Activated CD4-positive, alpha-beta memory T cell treated with anti-CD3 and anti-CD28 coated beads, Interleukin-2, amount 10 ng/mL, durations not matched to agents 7 days and 5 days (primary cell): ENCODE measurements around the gene LSP1. TPM values are rescaled to one million over a fixed set of nuclear protein-coding genes. Genes with fewer than 3 reads are reported as not detected.
A peak's percentile ranks its signal among the peaks of the same experiment; 100 is the strongest.

ENCODE experiments used
- CTCF ChIA-PET: fragments of 350-600 bp; sonication (Branson Sonifier 250); formaldehyde crosslinking; loops from one replicate; lab custom pipeline; 2021; ENCODE audit warnings: antibody characterized with exemption, inconsistent platforms; lab: Charles Lee
- POLR2A ChIA-PET: fragments of 350-600 bp; sonication (Branson Sonifier 250); formaldehyde crosslinking; loops from one replicate; lab custom pipeline; 2021; ENCODE audit warnings: antibody characterized with exemption; lab: Charles Lee
- DNase-seq: peaks from one replicate; pipeline ENCODE4 v3.0.0-alpha.2; 2020
- H3K27ac Mint-ChIP-seq: one replicate; pipeline ENCODE4 v1.8.0; 2021; ENCODE audit warnings: mild to moderate bottlenecking, mixed read lengths
- H3K27me3 Mint-ChIP-seq: one replicate; pipeline ENCODE4 v1.8.0; 2021; ENCODE audit warnings: mixed read lengths
- H3K36me3 Mint-ChIP-seq: one replicate; pipeline ENCODE4 v1.8.0; 2021; ENCODE audit warnings: low read depth, mixed read lengths
- H3K4me1 Mint-ChIP-seq: one replicate; pipeline ENCODE4 v1.8.0; 2021; ENCODE audit warnings: mixed read lengths
- H3K4me3 Mint-ChIP-seq: one replicate; pipeline ENCODE4 v1.8.0; 2021; ENCODE audit warnings: mild to moderate bottlenecking, mixed read lengths
- H3K9me3 Mint-ChIP-seq: one replicate; pipeline ENCODE4 v1.8.0; 2021; ENCODE audit warnings: mixed read lengths
- total RNA-seq, 2 experiments: library from RNA; stranded (reverse); gene quantifications; one replicate each; pipeline ENCODE4 v1.2.3, GENCODE V29; 2021

LSP1 gene
- total RNA-seq, 2 experiments from 2014 or later = 590 TPM

GRCh38 chr11:1841511-1842148, 11.3 kb upstream of the LSP1 start:
- ChIA-PET POLR2A (interaction anchor here (2.2 kb wide), 1 partner anchor 10 kb away, joined by 21 read pairs; the partner anchor contains the start of gene LSP1), CTCF (interaction anchor here (0.7 to 1.4 kb wide), 2 partner anchors 9 kb away, joined by 3 to 4 read pairs; no protein-coding TSS in a partner anchor)
- Mint-ChIP-seq H3K4me1 (peaks cover 48% of the 10 kb centered on the region), H3K27ac (no peak overlapping the region), H3K4me3 (no peak overlapping the region), H3K36me3 (no peaks in the 10 kb centered on the region), H3K9me3 (no peaks in the 10 kb centered on the region), H3K27me3 (no peaks in the 10 kb centered on the region)
- DNase-seq = no peak

GRCh38 chr11:1842149-1843097, 10.5 kb upstream of the LSP1 start:
- Mint-ChIP-seq H3K4me1 (peaks cover 51% of the 10 kb centered on the region), H3K9me3 (no peaks in the 10 kb centered on the region), H3K27me3 (no peaks in the 10 kb centered on the region), H3K36me3 (no peaks in the 10 kb centered on the region), H3K4me3 (no peak overlapping the region), H3K27ac (peak overlapping the region; percentile 21)
- ChIA-PET POLR2A (interaction anchor here (0.7 to 2.2 kb wide), 3 partner anchors 9 to 28 kb away, joined by 3 to 21 read pairs (median 3); partner anchors contain the start of gene LSP1), CTCF (interaction anchor here (0.7 to 1.1 kb wide), 2 partner anchors 10 to 40 kb away, joined by 3 read pairs; no protein-coding TSS in a partner anchor)
- DNase-seq = no peak

- Mint-ChIP-seq H3K4me3 (no peak overlapping the region), H3K36me3 (no peaks in the 10 kb centered on the region), H3K27me3 (no peaks in the 10 kb centered on the region), H3K4me1 (peaks cover 54% of the 10 kb centered on the region), H3K27ac (peak overlapping the region; percentile 21), H3K9me3 (no peaks in the 10 kb centered on the region)
- DNase-seq = no peak
- CTCF ChIA-PET = interaction anchor here (1.1 kb wide), 1 partner anchor 39 kb away, joined by 3 read pairs; no protein-coding TSS in a partner anchor
- POLR2A ChIA-PET = interaction anchor here (0.7 to 1.5 kb wide), 3 partner anchors 10 to 27 kb away, joined by 3 to 7 read pairs (median 3); partner anchors contain the start of gene LSP1
These were observed 9.8 kb upstream of the LSP1 start for GRCh38 chr11:1843098-1843473.

- ChIA-PET CTCF (no interaction called here), POLR2A (interaction anchor here (1.5 kb wide), 1 partner anchor 9 kb away, joined by 7 read pairs; the partner anchor contains the start of gene LSP1)
- Mint-ChIP-seq H3K36me3 (no peaks in the 10 kb centered on the region), H3K27ac (peak overlapping the region; percentile 93), H3K27me3 (peaks cover 2% of the 10 kb centered on the region), H3K9me3 (no peaks in the 10 kb centered on the region), H3K4me3 (peak overlapping the region; percentile 30), H3K4me1 (peaks cover 60% of the 10 kb centered on the region)
- DNase-seq = no peak
These were observed 9.1 kb upstream of the LSP1 start for GRCh38 chr11:1843796-1844195.

- Mint-ChIP-seq H3K27ac (peak overlapping the region; percentile 93), H3K4me1 (peaks cover 64% of the 10 kb centered on the region), H3K9me3 (no peaks in the 10 kb centered on the region), H3K36me3 (no peaks in the 10 kb centered on the region), H3K4me3 (peak overlapping the region; percentile 58), H3K27me3 (peaks cover 2% of the 10 kb centered on the region)
- POLR2A ChIA-PET = interaction anchor here (1.5 kb wide), 1 partner anchor 8 kb away, joined by 7 read pairs; the partner anchor contains the start of gene LSP1
- DNase-seq = peak; percentile 76
- CTCF ChIA-PET = no interaction called here
These were observed 8.4 kb upstream of the LSP1 start for GRCh38 chr11:1844221-1845094.

- peaks cover 2% of the 10 kb centered on the region for H3K27me3 Mint-ChIP-seq
- H3K36me3 Mint-ChIP-seq = no peaks in the 10 kb centered on the region
- peak overlapping the region; percentile 93 for H3K27ac Mint-ChIP-seq
- ChIA-PET CTCF (interaction anchor here (0.9 to 1.3 kb wide), 2 partner anchors 37 to 307 kb away, joined by 3 to 4 read pairs; no protein-coding TSS in a partner anchor), POLR2A (no interaction called here)
- H3K9me3 Mint-ChIP-seq = no peaks in the 10 kb centered on the region
- no peak for DNase-seq
- H3K4me3 Mint-ChIP-seq = peak overlapping the region; percentile 58
- peaks cover 64% of the 10 kb centered on the region for H3K4me1 Mint-ChIP-seq
These were observed 7.8 kb upstream of the LSP1 start for GRCh38 chr11:1845095-1845429.

- CTCF ChIA-PET = interaction anchor here (0.9 to 1.3 kb wide), 2 partner anchors 36 to 306 kb away, joined by 3 to 4 read pairs; no protein-coding TSS in a partner anchor
- no peak overlapping the region for H3K4me3 Mint-ChIP-seq
These were observed 7.1 kb upstream of the LSP1 start for GRCh38 chr11:1845561-1846452.

GRCh38 chr11:1846453-1846932, 6.4 kb upstream of the LSP1 start:
- CTCF ChIA-PET = interaction anchor here (1.8 to 2.1 kb wide), 2 partner anchors 14 to 36 kb away, joined by 6 to 14 read pairs; no protein-coding TSS in a partner anchor

More at GRCh38 chr11:1845561-1846452, 7.1 kb upstream of the LSP1 start:
- Mint-ChIP-seq H3K27me3 (peaks cover 2% of the 10 kb centered on the region), H3K9me3 (no peaks in the 10 kb centered on the region), H3K36me3 (no peaks in the 10 kb centered on the region), H3K4me1 (peaks cover 72% of the 10 kb centered on the region), H3K27ac (peak overlapping the region; percentile 93)
- POLR2A ChIA-PET = interaction anchor here (1.2 to 1.5 kb wide), 3 partner anchors 11 to 102 kb away, joined by 3 to 5 read pairs (median 3); no protein-coding TSS in a partner anchor
- DNase-seq = no peak

GRCh38 chr11:1847006-1847735, 5.7 kb upstream of the LSP1 start:
- Mint-ChIP-seq H3K9me3 (no peaks in the 10 kb centered on the region), H3K4me3 (no peak overlapping the region), H3K36me3 (no peaks in the 10 kb centered on the region), H3K27ac (peak overlapping the region; percentile 66), H3K4me1 (peaks cover 86% of the 10 kb centered on the region), H3K27me3 (peaks cover 2% of the 10 kb centered on the region)
- CTCF ChIA-PET = interaction anchor here (0.7 to 2.1 kb wide), 6 partner anchors 14 to 634 kb away, joined by 3 to 14 read pairs (median 4); no protein-coding TSS in a partner anchor
- POLR2A ChIA-PET = interaction anchor here (0.7 to 1.5 kb wide), 3 partner anchors 9 to 42 kb away, joined by 3 to 5 read pairs (median 3); no protein-coding TSS in a partner anchor
- no peak for DNase-seq

More at GRCh38 chr11:1846453-1846932, 6.4 kb upstream of the LSP1 start:
- no peaks in the 10 kb centered on the region for H3K9me3 Mint-ChIP-seq
- H3K36me3 Mint-ChIP-seq = no peaks in the 10 kb centered on the region
- no peak for DNase-seq
- peaks cover 79% of the 10 kb centered on the region for H3K4me1 Mint-ChIP-seq
- H3K4me3 Mint-ChIP-seq = no peak overlapping the region
- POLR2A ChIA-PET = interaction anchor here (1.2 to 1.5 kb wide), 3 partner anchors 10 to 101 kb away, joined by 3 to 5 read pairs (median 3); no protein-coding TSS in a partner anchor
- peak overlapping the region; percentile 66 for H3K27ac Mint-ChIP-seq
- H3K27me3 Mint-ChIP-seq = peaks cover 2% of the 10 kb centered on the region

GRCh38 chr11:1847926-1848639, 4.8 kb upstream of the LSP1 start:
- Mint-ChIP-seq H3K4me1 (peaks cover 90% of the 10 kb centered on the region), H3K27ac (no peak overlapping the region), H3K4me3 (no peak overlapping the region), H3K27me3 (peaks cover 2% of the 10 kb centered on the region), H3K36me3 (peaks cover 4% of the 10 kb centered on the region), H3K9me3 (no peaks in the 10 kb centered on the region)
- no peak for DNase-seq
- ChIA-PET CTCF (interaction anchor here (0.7 to 2.1 kb wide), 6 partner anchors 15 to 635 kb away, joined by 3 to 14 read pairs (median 4); no protein-coding TSS in a partner anchor), POLR2A (no interaction called here)
